Breast epithelium (tissue), 4 donors: ENCODE data around the gene RTN4. TPM values are rescaled to one million over a fixed set of nuclear protein-coding genes. Genes with fewer than 3 reads are reported as not detected.

Experiments
- DNase-seq, 2 donors: peaks; one replicate each; pipeline ENCODE4 v3.0.0-alpha.2; 2019; ENCODE audit warnings: low spot score in 2 of 2
- H3K27ac ChIP-seq, 2 donors: fragments of 200-600 bp; sonication (generic) in 1 of 2; one replicate each; pipeline ENCODE4 v1.5.1; 2016 to 2019; ENCODE audit warnings: mild to moderate bottlenecking in 1 of 2
- H3K27me3 ChIP-seq, 2 donors: fragments of 200-600 bp; sonication (generic) in 1 of 2; one replicate each; pipeline versions ENCODE4 v1.5.1 to v1.6.0; 2017 to 2019; ENCODE audit warnings: control low read depth in 1 of 2, mild to moderate bottlenecking in 1 of 2
- H3K36me3 ChIP-seq: fragments of 200-600 bp; one replicate; pipeline ENCODE4 v1.5.1; 2019
- H3K4me1 ChIP-seq, 2 donors: fragments of 200-600 bp; sonication (generic); one replicate each; pipeline ENCODE4 v1.5.1; 2016 to 2019; ENCODE audit warnings: control low read depth in 1 of 2
- H3K4me3 ChIP-seq, 3 donors: fragments of 200-600 bp; sonication (generic); 1 replicate in 2 of 3; 2 replicates in 1 of 3; pipeline ENCODE4 v1.5.1; 2016 to 2019; ENCODE audit warnings: mild to moderate bottlenecking in 3 of 3, moderate library complexity in 2 of 3
- H3K9me3 ChIP-seq, 2 donors: fragments of 200-600 bp; sonication (generic) in 1 of 2; one replicate each; pipeline ENCODE4 v1.5.1; 2016 to 2019; ENCODE audit warnings: control low read depth in 1 of 2
- CTCF ChIP-seq, 3 donors: fragments of 450-650 bp; IDR thresholded peaks; one replicate each; pipeline ENCODE4 v1.5.1; 2016 to 2017; ENCODE audit warnings: antibody characterized with exemption in 3 of 3, mild to moderate bottlenecking in 3 of 3, moderate library complexity in 3 of 3
- POLR2A ChIP-seq: fragments of 450-650 bp; IDR thresholded peaks from one replicate; pipeline ENCODE4 v1.6.1; 2016; ENCODE audit warnings: antibody characterized with exemption, mild to moderate bottlenecking, moderate library complexity
- POLR2AphosphoS5 ChIP-seq, 3 donors: sonication (generic); formaldehyde crosslinking; IDR thresholded peaks; one replicate each; pipeline ENCODE4 v1.6.1; 2017; ENCODE audit warnings: antibody characterized with exemption in 3 of 3
- intact Hi-C: fragments of 100-400 bp; cut with DNase I; formaldehyde crosslinking; loops from one replicate; pipeline ENCODE4 v1.15.1; 2023; ENCODE audit warnings: low total_unique reads
- total RNA-seq, 3 donors: library from RNA; depleted of rRNA; stranded (reverse); fragments of >200 nt; gene quantifications; one replicate each; pipeline ENCODE4 v1.1.0, GENCODE V29; 2016

Gene RTN4
- total RNA-seq, 3 donors from 2014 or later: 188 to 419 (median 201) TPM

- Histone ChIP-seq H3K27ac (peak overlapping the region; percentile 33 to 63), H3K4me1 (peaks cover 0 to 23% of the 10 kb centered on the region in 2 donors), H3K4me3 (no peak overlapping the region), H3K27me3 (no peaks in the 10 kb centered on the region), H3K36me3 (no peaks in the 10 kb centered on the region), H3K9me3 (no peaks in the 10 kb centered on the region)
- intact Hi-C loops: no loop called here
- TF ChIP-seq CTCF (IDR thresholded peaks at IDR 0.05) (no peak), POLR2A (no peak), POLR2AphosphoS5 (IDR thresholded peaks at IDR 0.05) (no peak)
- no peak for DNase-seq
Measured at GRCh38 chr2:54983345-54984220, 66.7 kb downstream of the RTN4 start.

GRCh38 chr2:54981385-54981784 is 68.9 kb downstream of the RTN4 start:
- H3K9me3 ChIP-seq: no peaks in the 10 kb centered on the region
- peak overlapping the region in 1 of 2 donors; percentile 78 for H3K27ac ChIP-seq
- DNase-seq: no peak
- peaks cover 0 to 23% of the 10 kb centered on the region in 2 donors for H3K4me1 ChIP-seq
- intact Hi-C loops: no loop called here
- TF ChIP-seq POLR2AphosphoS5 (IDR thresholded peaks at IDR 0.05) (no peak), POLR2A (no peak), CTCF (IDR thresholded peaks at IDR 0.05) (no peak)
- H3K36me3 ChIP-seq: no peaks in the 10 kb centered on the region
- H3K27me3 ChIP-seq: no peaks in the 10 kb centered on the region
- no peak overlapping the region for H3K4me3 ChIP-seq

GRCh38 chr2:54979321-54980044 is 70.8 kb downstream of the RTN4 start:
- peak; percentile 65 to 88 for DNase-seq
- Histone ChIP-seq H3K27ac (peak overlapping the region; percentile 32 to 78), H3K36me3 (no peaks in the 10 kb centered on the region), H3K4me1 (peaks cover 0 to 23% of the 10 kb centered on the region in 2 donors), H3K9me3 (no peaks in the 10 kb centered on the region), H3K4me3 (no peak overlapping the region), H3K27me3 (no peaks in the 10 kb centered on the region)
- TF ChIP-seq POLR2A (no peak), POLR2AphosphoS5 (IDR thresholded peaks at IDR 0.05) (peak in 1 of 3 donors; percentile 25)
- intact Hi-C loops: no loop called here

GRCh38 chr2:54977149-54977548 is 73.1 kb downstream of the RTN4 start:
- Histone ChIP-seq H3K4me3 (no peak overlapping the region), H3K4me1 (peaks cover 0 to 10% of the 10 kb centered on the region in 2 donors), H3K27ac (peak overlapping the region in 1 of 2 donors; percentile 50), H3K27me3 (no peaks in the 10 kb centered on the region), H3K9me3 (no peaks in the 10 kb centered on the region), H3K36me3 (no peaks in the 10 kb centered on the region)
- intact Hi-C loops: no loop called here
- TF ChIP-seq CTCF (IDR thresholded peaks at IDR 0.05): no peak
- TF ChIP-seq POLR2A: no peak
- TF ChIP-seq POLR2AphosphoS5 (IDR thresholded peaks at IDR 0.05): no peak
- no peak for DNase-seq

- no peaks in the 10 kb centered on the region for H3K9me3 ChIP-seq
- no peak for TF ChIP-seq CTCF (IDR thresholded peaks at IDR 0.05)
- no peak for TF ChIP-seq POLR2AphosphoS5 (IDR thresholded peaks at IDR 0.05)
- TF ChIP-seq POLR2A: no peak
- H3K27ac ChIP-seq: peak overlapping the region; percentile 31 to 50
- no peaks in the 10 kb centered on the region for H3K27me3 ChIP-seq
- DNase-seq: no peak
- H3K4me3 ChIP-seq: no peak overlapping the region
- intact Hi-C loops: no loop called here
- no peaks in the 10 kb centered on the region for H3K36me3 ChIP-seq
- H3K4me1 ChIP-seq: peaks cover 0 to 10% of the 10 kb centered on the region in 2 donors
Measured at GRCh38 chr2:54975598-54976492, 74.4 kb downstream of the RTN4 start.
